Measurements from ENCODE around the gene KLHL17.

DNA sequence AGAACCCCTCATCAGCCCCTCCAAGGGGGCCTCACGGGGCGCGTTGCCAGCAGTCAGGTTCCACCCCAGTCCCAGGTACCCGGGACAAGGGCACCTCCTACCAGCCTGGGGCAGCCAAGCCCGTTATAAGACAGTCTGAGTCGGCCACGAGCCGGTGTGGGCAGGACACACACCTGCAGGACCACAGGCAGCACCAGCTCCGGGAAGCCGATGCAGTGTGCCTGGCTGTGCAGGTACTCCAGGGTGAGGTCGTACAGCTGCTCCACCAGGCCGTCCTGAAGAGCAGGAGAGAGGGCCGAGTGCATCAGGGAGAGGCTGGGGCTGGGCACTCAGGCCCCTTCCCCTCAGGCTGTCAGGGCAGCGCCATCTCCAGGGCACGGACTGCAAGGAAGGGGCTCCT lies 12.4 kb upstream of the KLHL17 start:
- TF ChIP-seq POLR2AphosphoS5 (IDR thresholded peaks at IDR 0.05; ENCODE audit: insufficient read depth in 1 of 2, low read depth in 1 of 2), result no peak
- TF ChIP-seq, protein P1, sequence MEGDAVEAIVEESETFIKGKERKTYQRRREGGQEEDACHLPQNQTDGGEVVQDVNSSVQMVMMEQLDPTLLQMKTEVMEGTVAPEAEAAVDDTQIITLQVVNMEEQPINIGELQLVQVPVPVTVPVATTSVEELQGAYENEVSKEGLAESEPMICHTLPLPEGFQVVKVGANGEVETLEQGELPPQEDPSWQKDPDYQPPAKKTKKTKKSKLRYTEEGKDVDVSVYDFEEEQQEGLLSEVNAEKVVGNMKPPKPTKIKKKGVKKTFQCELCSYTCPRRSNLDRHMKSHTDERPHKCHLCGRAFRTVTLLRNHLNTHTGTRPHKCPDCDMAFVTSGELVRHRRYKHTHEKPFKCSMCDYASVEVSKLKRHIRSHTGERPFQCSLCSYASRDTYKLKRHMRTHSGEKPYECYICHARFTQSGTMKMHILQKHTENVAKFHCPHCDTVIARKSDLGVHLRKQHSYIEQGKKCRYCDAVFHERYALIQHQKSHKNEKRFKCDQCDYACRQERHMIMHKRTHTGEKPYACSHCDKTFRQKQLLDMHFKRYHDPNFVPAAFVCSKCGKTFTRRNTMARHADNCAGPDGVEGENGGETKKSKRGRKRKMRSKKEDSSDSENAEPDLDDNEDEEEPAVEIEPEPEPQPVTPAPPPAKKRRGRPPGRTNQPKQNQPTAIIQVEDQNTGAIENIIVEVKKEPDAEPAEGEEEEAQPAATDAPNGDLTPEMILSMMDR (IDR thresholded peaks at IDR 0.05), result no peak

Measured in vagina (tissue), 2 donors.